Measurements from ENCODE around the gene MBD3L2B. TPM values are rescaled to one million over a fixed set of nuclear protein-coding genes. Genes with fewer than 3 reads are reported as not detected.
A peak's percentile ranks its signal among the peaks of the same experiment; 100 is the strongest.

The MBD3L2B gene
- total and polyA plus RNA-seq, 2 experiments from 2014 or later = not detected

- Histone ChIP-seq H3K27me3 (replicated peaks; ENCODE audit: insufficient read depth) (0 out of 2 replicates have a peak, but pooled peaks cover 4% of the 10 kb centered on the region), H3K4me1 (ENCODE audit: insufficient read depth) (no peaks in the 10 kb centered on the region), H2AFZ (no peak overlapping the region), H3K9me2 (ENCODE audit: insufficient read depth) (no peaks in the 10 kb centered on the region), H3K27ac (no peak overlapping the region), H3K79me2 (ENCODE audit: insufficient read depth) (no peaks in the 10 kb centered on the region), H3K9me3 (ENCODE audit: low read depth) (no peaks in the 10 kb centered on the region), H3K4me2 (ENCODE audit: unreplicated experiment) (no peak overlapping the region), H4K20me1 (ENCODE audit: insufficient read depth) (no peaks in the 10 kb centered on the region), H3K9ac (no peak overlapping the region), H3K4me3 (no peak overlapping the region), H3F3A (ENCODE audit: insufficient read depth) (peaks cover 9% of the 10 kb centered on the region; the same call in 1 of the 2 replicates), H3K36me3 (ENCODE audit: low read depth) (no peaks in the 10 kb centered on the region)
- in situ Hi-C loops (cut with MboI) = no loop called here
- DNase-seq = no peak
- TF ChIP-seq EZH2 (IDR thresholded peaks at IDR 0.05; ENCODE audit: insufficient read depth, poor library complexity, severe bottlenecking) (no peak), EZH2phosphoT487 (IDR thresholded peaks at IDR 0.05; ENCODE audit: insufficient read depth, low read depth) (no peak)
- WGBS, 2 experiments (ENCODE audit: low coverage in 1 of 2, low lambda C conversion rate in 2 of 2, missing lambda C conversion rate in 2 of 2) = 71 to 72% methylated on average over 12 of the region's 12 CpGs
Measured at GRCh38 chr19:7010722-7011593, 10.3 kb downstream of the MBD3L2B start.

GRCh38 chr19:7007859-7008258 lies 13.4 kb downstream of the MBD3L2B start:
- TF ChIP-seq EZH2 (IDR thresholded peaks at IDR 0.05; ENCODE audit: insufficient read depth, poor library complexity, severe bottlenecking) (no peak), EZH2phosphoT487 (IDR thresholded peaks at IDR 0.05; ENCODE audit: insufficient read depth, low read depth) (no peak)
- in situ Hi-C loops (cut with MboI) = no loop called here

GRCh38 chr19:7006135-7006704 lies 15.0 kb downstream of the MBD3L2B start:
- Histone ChIP-seq H3K36me3 (ENCODE audit: low read depth) (no peaks in the 10 kb centered on the region), H3K9ac (no peak overlapping the region), H3K27me3 (replicated peaks; ENCODE audit: insufficient read depth) (no peaks in the 10 kb centered on the region), H3K4me2 (ENCODE audit: unreplicated experiment) (no peak overlapping the region), H3K27ac (no peak overlapping the region), H2AFZ (no peak overlapping the region), H3K79me2 (ENCODE audit: insufficient read depth) (no peaks in the 10 kb centered on the region), H3K4me3 (no peak overlapping the region), H3K9me2 (ENCODE audit: insufficient read depth) (no peaks in the 10 kb centered on the region), H4K20me1 (ENCODE audit: insufficient read depth) (no peaks in the 10 kb centered on the region), H3F3A (ENCODE audit: insufficient read depth) (no peaks in the 10 kb centered on the region), H3K9me3 (ENCODE audit: low read depth) (no peaks in the 10 kb centered on the region), H3K4me1 (ENCODE audit: insufficient read depth) (no peaks in the 10 kb centered on the region)
- in situ Hi-C loops (cut with MboI) = no loop called here
- DNase-seq = peak; percentile 3
- TF ChIP-seq EZH2phosphoT487 (IDR thresholded peaks at IDR 0.05; ENCODE audit: insufficient read depth, low read depth) = no peak
- TF ChIP-seq EZH2 (IDR thresholded peaks at IDR 0.05; ENCODE audit: insufficient read depth, poor library complexity, severe bottlenecking) = no peak
- WGBS, 2 experiments (ENCODE audit: low coverage in 1 of 2, low lambda C conversion rate in 2 of 2, missing lambda C conversion rate in 2 of 2) = 59 to 60% methylated on average over 11 of the region's 11 CpGs

More at GRCh38 chr19:7007859-7008258, 13.4 kb downstream of the MBD3L2B start:
- no peaks in the 10 kb centered on the region for H3K4me1 ChIP-seq (ENCODE audit: insufficient read depth)
- WGBS, 2 experiments (ENCODE audit: low coverage in 1 of 2, low lambda C conversion rate in 2 of 2, missing lambda C conversion rate in 2 of 2) = 9 to 22% methylated on average over 4 of the region's 4 CpGs
- H3K4me3 ChIP-seq = no peak overlapping the region
- DNase-seq = no peak
- H3K36me3 ChIP-seq (ENCODE audit: low read depth) = no peaks in the 10 kb centered on the region
- no peak overlapping the region for H2AFZ ChIP-seq
- H3K79me2 ChIP-seq (ENCODE audit: insufficient read depth) = no peaks in the 10 kb centered on the region
- H3K9me2 ChIP-seq (ENCODE audit: insufficient read depth) = no peaks in the 10 kb centered on the region
- no peak overlapping the region for H3K4me2 ChIP-seq (ENCODE audit: unreplicated experiment)
- no peaks in the 10 kb centered on the region for H3K9me3 ChIP-seq (ENCODE audit: low read depth)
- H4K20me1 ChIP-seq (ENCODE audit: insufficient read depth) = no peaks in the 10 kb centered on the region
- H3K27me3 ChIP-seq (replicated peaks; ENCODE audit: insufficient read depth) = no peaks in the 10 kb centered on the region
- no peak overlapping the region for H3K27ac ChIP-seq
- H3K9ac ChIP-seq = no peak overlapping the region
- H3F3A ChIP-seq (ENCODE audit: insufficient read depth) = no peaks in the 10 kb centered on the region

GRCh38 chr19:7004313-7004931 lies 16.8 kb downstream of the MBD3L2B start:
- no peak overlapping the region for H2AFZ ChIP-seq
- no peak overlapping the region for H3K9ac ChIP-seq
- 12 to 13% methylated on average over 18 of the region's 18 CpGs for WGBS, 2 experiments (ENCODE audit: low coverage in 1 of 2, low lambda C conversion rate in 2 of 2, missing lambda C conversion rate in 2 of 2)
- DNase-seq = peak; percentile 69
- no peaks in the 10 kb centered on the region for H4K20me1 ChIP-seq (ENCODE audit: insufficient read depth)
- in situ Hi-C loops (cut with MboI) = no loop called here
- no peak overlapping the region for H3K4me2 ChIP-seq (ENCODE audit: unreplicated experiment)
- no peaks in the 10 kb centered on the region for H3K9me2 ChIP-seq (ENCODE audit: insufficient read depth)
- H3K36me3 ChIP-seq (ENCODE audit: low read depth) = no peaks in the 10 kb centered on the region
- H3K9me3 ChIP-seq (ENCODE audit: low read depth) = no peaks in the 10 kb centered on the region
- H3K79me2 ChIP-seq (ENCODE audit: insufficient read depth) = no peaks in the 10 kb centered on the region
- no peak overlapping the region for H3K27ac ChIP-seq
- no peaks in the 10 kb centered on the region for H3F3A ChIP-seq (ENCODE audit: insufficient read depth)
- TF ChIP-seq EZH2 (IDR thresholded peaks at IDR 0.05; ENCODE audit: insufficient read depth, poor library complexity, severe bottlenecking) (no peak), EZH2phosphoT487 (IDR thresholded peaks at IDR 0.05; ENCODE audit: insufficient read depth, low read depth) (no peak)
- no peak overlapping the region for H3K4me3 ChIP-seq
- H3K4me1 ChIP-seq (ENCODE audit: insufficient read depth) = no peaks in the 10 kb centered on the region
- no peaks in the 10 kb centered on the region for H3K27me3 ChIP-seq (replicated peaks; ENCODE audit: insufficient read depth)
